Lung (tissue), 12 donors: ENCODE results near the gene KSR1. TPM values are rescaled to one million over a fixed set of nuclear protein-coding genes. Genes with fewer than 3 reads are reported as not detected.
"Not testable (repeated sequence)": the region's sequence is repeated elsewhere in the genome, so short reads cannot be mapped to it uniquely, and the experiment has no call there.

ENCODE experiments used
- ATAC-seq: fragments of 200-7000 bp; cut with Tn5 transposase; one replicate; pipeline ENCODE4 v1.9.1; 2020; ENCODE audit warnings: moderate number of reproducible peaks; ENCODE audit not compliant: insufficient read depth, low FRiP score
- DNase-seq, 3 donors: peaks; one replicate each; pipeline ENCODE4 v3.0.0-alpha.2; 2013 to 2017
- H3K27ac ChIP-seq, 2 donors: one replicate each; pipeline ENCODE4 v1.5.1; 2013; ENCODE audit warnings: mild to moderate bottlenecking in 2 of 2, moderate library complexity in 2 of 2, control low read depth in 1 of 2, inconsistent platforms in 1 of 2, low read depth in 1 of 2, low read length in 1 of 2
- H3K27me3 ChIP-seq, 3 donors: one replicate each; pipeline ENCODE4 v1.5.1; 2013; ENCODE audit warnings: low read length in 2 of 3; ENCODE audit not compliant: control insufficient read depth in 3 of 3, insufficient read depth in 3 of 3
- H3K36me3 ChIP-seq, 4 donors: one replicate each; pipeline ENCODE4 v1.5.1; 2013; ENCODE audit warnings: low read length in 4 of 4, mild to moderate bottlenecking in 1 of 4, moderate library complexity in 1 of 4; ENCODE audit not compliant: control insufficient read depth in 4 of 4, insufficient read depth in 4 of 4
- H3K4me1 ChIP-seq, 5 donors: one replicate each; pipeline ENCODE4 v1.5.1; 2013; ENCODE audit warnings: low read length in 5 of 5, mild to moderate bottlenecking in 2 of 5, moderate library complexity in 1 of 5; ENCODE audit not compliant: control insufficient read depth in 5 of 5, insufficient read depth in 5 of 5
- H3K4me3 ChIP-seq: one replicate; pipeline ENCODE4 v1.5.1; 2013; ENCODE audit warnings: mild to moderate bottlenecking, control low read depth, moderate library complexity
- H3K9ac ChIP-seq, 2 donors: one replicate each; pipeline ENCODE4 v1.5.1; 2013; ENCODE audit warnings: low read length in 2 of 2, control low read depth in 1 of 2; ENCODE audit not compliant: insufficient read depth in 1 of 2
- H3K9me3 ChIP-seq, 4 donors: one replicate each; pipeline ENCODE4 v1.5.1; 2013; ENCODE audit warnings: low read length in 3 of 4, mild to moderate bottlenecking in 1 of 4, moderate library complexity in 1 of 4; ENCODE audit not compliant: control insufficient read depth in 4 of 4, insufficient read depth in 3 of 4
- CTCF ChIP-seq: IDR thresholded peaks from 2 replicates; pipeline ENCODE4 v1.5.1; 2012; ENCODE audit warnings: mild to moderate bottlenecking; ENCODE audit errors: control extremely low read depth, extremely low read depth
- WGBS, 2 donors: extraction: QIAGEN DNeasy Blood & Tissue Kit; methylation state at CpG; one replicate each; pipeline ENCODE4 v1.1.7; 2013; 5-methylcytosine and 5-hydroxymethylcytosine counted together
- polyA plus RNA-seq, 2 donors: library from polyadenylated mRNA; stranded (reverse); fragments of 200-250 nt; gene quantifications; one replicate each; pipeline ENCODE4 v1.2.1, GENCODE V29; 2013
- total RNA-seq, 2 donors: library from RNA; depleted of rRNA in 1 of 2; stranded (reverse); fragments of >200 nt in 1 of 2; gene quantifications; one replicate each; pipeline ENCODE4 v1.2.1, GENCODE V29; 2014 to 2021
- donor health status: control.
- donor health status: control.
- donor health status: Bipolar disorder and iron deficiency.
- donor health status: healthy.
- donor health status: DM: yes; HTN: yes; CAD: no.

Gene KSR1
- total and polyA plus RNA-seq, 4 donors = 26.8 to 70.0 (median 42.3) TPM

DNA sequence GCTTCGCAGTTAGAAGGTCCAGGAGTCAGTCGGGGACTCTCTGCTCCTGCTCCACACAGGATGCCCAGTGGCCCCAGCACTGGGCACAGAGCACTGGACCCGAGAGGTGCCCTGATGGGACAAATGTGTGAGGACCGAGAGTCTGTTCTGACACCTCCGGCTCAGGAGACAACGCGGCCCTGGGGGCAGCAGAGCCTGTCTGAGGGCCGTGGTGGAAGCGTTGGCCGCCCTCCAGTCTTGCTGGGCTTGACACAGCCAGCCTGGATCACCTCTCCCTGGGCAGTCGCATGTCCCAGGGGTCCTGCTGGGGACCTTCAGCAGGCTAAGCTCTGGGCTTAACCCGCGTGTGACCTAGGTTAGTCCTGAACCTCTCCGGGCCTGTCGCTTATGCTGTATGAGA, 197.9 kb downstream of the KSR1 start:
- H3K36me3 ChIP-seq = peaks cover 0 to 1% (median 0%) of the 10 kb centered on the region in 4 donors
- DNase-seq = no peak
- no peak overlapping the region for H3K9ac ChIP-seq
- H3K4me3 ChIP-seq = no peak overlapping the region
- H3K9me3 ChIP-seq = no peaks in the 10 kb centered on the region
- no peaks in the 10 kb centered on the region for H3K27me3 ChIP-seq
- no peak for TF ChIP-seq CTCF
- 92 to 94% methylated on average over 15 of the region's 15 CpGs for WGBS, 2 donors
- H3K27ac ChIP-seq = no peak overlapping the region
- H3K4me1 ChIP-seq = no peaks in the 10 kb centered on the region
- no peak for ATAC-seq

DNA sequence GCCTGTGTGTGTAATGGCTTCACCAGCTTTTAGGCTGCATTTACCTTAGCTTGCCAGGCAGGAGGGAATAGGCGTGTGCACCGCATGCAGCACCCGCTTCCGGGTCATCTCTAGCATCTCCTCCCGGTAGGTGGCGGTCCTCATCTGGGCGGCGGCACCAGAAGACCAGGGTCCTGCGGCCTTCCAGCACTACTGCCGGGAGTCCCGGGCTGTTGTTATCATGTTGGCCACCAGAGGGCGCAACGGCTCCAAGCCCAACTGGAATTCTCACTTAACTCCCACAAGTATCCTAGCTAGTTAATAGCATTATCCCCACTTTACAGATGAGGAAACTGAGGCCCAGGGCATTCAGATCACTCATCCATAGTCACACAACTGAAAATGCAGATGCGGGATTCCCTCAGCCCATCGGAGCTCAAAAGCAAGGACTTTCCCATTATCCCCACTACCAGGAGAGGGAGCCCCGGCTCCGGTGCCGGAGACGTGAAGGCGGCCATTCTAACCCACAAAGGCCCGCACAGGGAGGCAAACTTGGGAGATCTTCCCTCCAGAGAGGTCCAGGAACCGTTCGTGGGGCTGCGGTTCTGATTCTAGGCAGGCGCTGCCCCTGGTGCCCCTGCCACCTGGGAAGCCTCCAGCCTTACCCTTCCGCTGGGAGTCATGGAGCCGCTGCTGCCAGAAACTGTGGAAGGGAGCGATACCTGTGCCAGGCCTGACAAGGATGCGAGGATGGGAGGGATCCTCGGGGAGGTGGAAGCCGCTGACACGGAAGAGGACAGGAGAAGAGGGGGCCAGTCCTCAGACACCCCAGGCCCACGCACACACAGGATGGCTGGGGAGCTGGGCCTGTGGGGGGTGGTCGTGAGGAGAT, 198.6 kb downstream of the KSR1 start:
- peak; percentile 67 for TF ChIP-seq CTCF
- ATAC-seq (peak; percentile 56), DNase-seq (peak; percentile 68 to 73 (median 73))
- Histone ChIP-seq H3K27me3 (no peaks in the 10 kb centered on the region), H3K27ac (no peak overlapping the region), H3K36me3 (no peaks in the 10 kb centered on the region), H3K9me3 (no peaks in the 10 kb centered on the region), H3K4me1 (no peaks in the 10 kb centered on the region), H3K4me3 (no peak overlapping the region), H3K9ac (no peak overlapping the region)
- 45 to 48% methylated on average over 34 of the region's 34 CpGs for WGBS, 2 donors

GRCh38 chr17:27655525-27656111, 199.4 kb downstream of the KSR1 start:
- H3K4me1 ChIP-seq, ATAC-seq, H3K4me3 ChIP-seq, H3K9ac ChIP-seq, H3K27me3 ChIP-seq, H3K36me3 ChIP-seq, H3K9me3 ChIP-seq, DNase-seq, H3K27ac ChIP-seq: not testable (repeated sequence)
- WGBS, 2 donors = 88 to 91% methylated on average over 16 of the region's 16 CpGs

DNA sequence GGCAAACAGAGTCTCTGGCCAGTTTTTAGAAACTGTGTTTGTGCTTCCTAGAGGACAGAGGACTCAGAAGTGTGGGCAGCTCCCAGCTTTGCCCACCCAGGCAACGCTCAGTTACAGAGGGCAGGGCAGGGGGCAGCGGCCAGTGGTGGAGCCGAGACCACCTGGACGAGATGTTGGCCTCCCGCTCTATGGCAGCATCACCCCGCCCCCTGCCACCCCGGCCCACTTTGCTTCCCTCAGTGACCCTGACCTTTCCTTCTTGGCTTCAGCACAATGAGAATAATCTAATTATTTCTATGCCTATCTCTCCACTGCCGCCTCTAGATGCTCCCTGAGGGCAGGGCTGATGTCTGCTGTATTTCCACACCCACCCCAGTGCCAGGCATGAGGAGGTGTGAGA, 200.4 kb downstream of the KSR1 start:
- 87 to 91% methylated on average over 8 of the region's 8 CpGs for WGBS, 2 donors
- not testable (repeated sequence) for H3K27ac ChIP-seq, H3K27me3 ChIP-seq, H3K9me3 ChIP-seq, H3K9ac ChIP-seq, H3K4me3 ChIP-seq, H3K4me1 ChIP-seq, H3K36me3 ChIP-seq, DNase-seq, ATAC-seq
